Measurements from ENCODE around the gene SERPINA12. TPM values are rescaled to one million over a fixed set of nuclear protein-coding genes. Genes with fewer than 3 reads are reported as not detected.

SERPINA12 gene
- total and polyA plus RNA-seq, 2 experiments from 2014 or later: not detected

- TF ChIP-seq, protein P1, sequence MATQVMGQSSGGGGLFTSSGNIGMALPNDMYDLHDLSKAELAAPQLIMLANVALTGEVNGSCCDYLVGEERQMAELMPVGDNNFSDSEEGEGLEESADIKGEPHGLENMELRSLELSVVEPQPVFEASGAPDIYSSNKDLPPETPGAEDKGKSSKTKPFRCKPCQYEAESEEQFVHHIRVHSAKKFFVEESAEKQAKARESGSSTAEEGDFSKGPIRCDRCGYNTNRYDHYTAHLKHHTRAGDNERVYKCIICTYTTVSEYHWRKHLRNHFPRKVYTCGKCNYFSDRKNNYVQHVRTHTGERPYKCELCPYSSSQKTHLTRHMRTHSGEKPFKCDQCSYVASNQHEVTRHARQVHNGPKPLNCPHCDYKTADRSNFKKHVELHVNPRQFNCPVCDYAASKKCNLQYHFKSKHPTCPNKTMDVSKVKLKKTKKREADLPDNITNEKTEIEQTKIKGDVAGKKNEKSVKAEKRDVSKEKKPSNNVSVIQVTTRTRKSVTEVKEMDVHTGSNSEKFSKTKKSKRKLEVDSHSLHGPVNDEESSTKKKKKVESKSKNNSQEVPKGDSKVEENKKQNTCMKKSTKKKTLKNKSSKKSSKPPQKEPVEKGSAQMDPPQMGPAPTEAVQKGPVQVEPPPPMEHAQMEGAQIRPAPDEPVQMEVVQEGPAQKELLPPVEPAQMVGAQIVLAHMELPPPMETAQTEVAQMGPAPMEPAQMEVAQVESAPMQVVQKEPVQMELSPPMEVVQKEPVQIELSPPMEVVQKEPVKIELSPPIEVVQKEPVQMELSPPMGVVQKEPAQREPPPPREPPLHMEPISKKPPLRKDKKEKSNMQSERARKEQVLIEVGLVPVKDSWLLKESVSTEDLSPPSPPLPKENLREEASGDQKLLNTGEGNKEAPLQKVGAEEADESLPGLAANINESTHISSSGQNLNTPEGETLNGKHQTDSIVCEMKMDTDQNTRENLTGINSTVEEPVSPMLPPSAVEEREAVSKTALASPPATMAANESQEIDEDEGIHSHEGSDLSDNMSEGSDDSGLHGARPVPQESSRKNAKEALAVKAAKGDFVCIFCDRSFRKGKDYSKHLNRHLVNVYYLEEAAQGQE (IDR thresholded peaks at IDR 0.05; ENCODE audit: unreplicated experiment): no peak
- TF ChIP-seq, protein P2, sequence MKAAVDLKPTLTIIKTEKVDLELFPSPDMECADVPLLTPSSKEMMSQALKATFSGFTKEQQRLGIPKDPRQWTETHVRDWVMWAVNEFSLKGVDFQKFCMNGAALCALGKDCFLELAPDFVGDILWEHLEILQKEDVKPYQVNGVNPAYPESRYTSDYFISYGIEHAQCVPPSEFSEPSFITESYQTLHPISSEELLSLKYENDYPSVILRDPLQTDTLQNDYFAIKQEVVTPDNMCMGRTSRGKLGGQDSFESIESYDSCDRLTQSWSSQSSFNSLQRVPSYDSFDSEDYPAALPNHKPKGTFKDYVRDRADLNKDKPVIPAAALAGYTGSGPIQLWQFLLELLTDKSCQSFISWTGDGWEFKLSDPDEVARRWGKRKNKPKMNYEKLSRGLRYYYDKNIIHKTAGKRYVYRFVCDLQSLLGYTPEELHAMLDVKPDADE (IDR thresholded peaks at IDR 0.05): no peak
- TF ChIP-seq POLR2AphosphoS5 (IDR thresholded peaks at IDR 0.05; ENCODE audit: low read depth) (no peak), ZNF114 (CRISPR knock-in tag; IDR thresholded peaks at IDR 0.05) (no peak), JUNB (IDR thresholded peaks at IDR 0.05; ENCODE audit: unreplicated experiment) (no peak), NANOG (IDR thresholded peaks at IDR 0.05; ENCODE audit: borderline replicate concordance) (no peak), STAT1 (IDR thresholded peaks at IDR 0.05; ENCODE audit: unreplicated experiment) (no peak)
These were observed 38.5 kb upstream of the SERPINA12 start (continued) for GRCh38 chr14:94547726-94548125.

GRCh38 chr14:94547151-94547680 is 37.9 kb upstream of the SERPINA12 start:
- no peak overlapping the region for H3K4me3 ChIP-seq
- Mint-ChIP-seq H3K36me3 (ENCODE audit: low read depth) (no peaks in the 10 kb centered on the region), H3K4me3 (no peak overlapping the region), H3K4me1 (peaks cover 10% of the 10 kb centered on the region), H3K9me3 (no peaks in the 10 kb centered on the region), H3K27ac (no peak overlapping the region), H3K27me3 (ENCODE audit: insufficient read depth, low read depth, poor library complexity) (peaks cover 15% of the 10 kb centered on the region)
- no peaks in the 10 kb centered on the region for H3K9me2 ChIP-seq (ENCODE audit: insufficient read depth)
- no peaks in the 10 kb centered on the region for H3K27me3 ChIP-seq (ENCODE audit: insufficient read depth)
- no peaks in the 10 kb centered on the region for H3K79me2 ChIP-seq (replicated peaks; ENCODE audit: insufficient read depth)
- ATAC-seq (no peak), DNase-seq (ENCODE audit: low spot score) (no peak)
- no peaks in the 10 kb centered on the region for H4K20me1 ChIP-seq (replicated peaks; ENCODE audit: insufficient read depth)
- H3K27ac ChIP-seq (ENCODE audit: low read depth): no peak overlapping the region
- no peaks in the 10 kb centered on the region for H3F3A ChIP-seq (replicated peaks; ENCODE audit: low read depth)
- no peaks in the 10 kb centered on the region for H3K36me3 ChIP-seq (ENCODE audit: insufficient read depth)
- H3K4me2 ChIP-seq: no peak overlapping the region
- H2AFZ ChIP-seq: no peak overlapping the region
- peaks cover 7% of the 10 kb centered on the region; the same call in 1 of the 2 replicates for H3K4me1 ChIP-seq (ENCODE audit: insufficient read depth)
- TF ChIP-seq EZH2 (IDR thresholded peaks at IDR 0.05; ENCODE audit: low read depth, unreplicated experiment) (no peak), CREB1 (CRISPR knock-in tag; IDR thresholded peaks at IDR 0.05; ENCODE audit: low read depth) (no peak), NANOG (IDR thresholded peaks at IDR 0.05; ENCODE audit: borderline replicate concordance) (no peak), EZH2phosphoT487 (IDR thresholded peaks at IDR 0.05; ENCODE audit: unreplicated experiment) (no peak)
- TF ChIP-seq, protein P2 (IDR thresholded peaks at IDR 0.05): no peak
- TF ChIP-seq, protein P3, sequence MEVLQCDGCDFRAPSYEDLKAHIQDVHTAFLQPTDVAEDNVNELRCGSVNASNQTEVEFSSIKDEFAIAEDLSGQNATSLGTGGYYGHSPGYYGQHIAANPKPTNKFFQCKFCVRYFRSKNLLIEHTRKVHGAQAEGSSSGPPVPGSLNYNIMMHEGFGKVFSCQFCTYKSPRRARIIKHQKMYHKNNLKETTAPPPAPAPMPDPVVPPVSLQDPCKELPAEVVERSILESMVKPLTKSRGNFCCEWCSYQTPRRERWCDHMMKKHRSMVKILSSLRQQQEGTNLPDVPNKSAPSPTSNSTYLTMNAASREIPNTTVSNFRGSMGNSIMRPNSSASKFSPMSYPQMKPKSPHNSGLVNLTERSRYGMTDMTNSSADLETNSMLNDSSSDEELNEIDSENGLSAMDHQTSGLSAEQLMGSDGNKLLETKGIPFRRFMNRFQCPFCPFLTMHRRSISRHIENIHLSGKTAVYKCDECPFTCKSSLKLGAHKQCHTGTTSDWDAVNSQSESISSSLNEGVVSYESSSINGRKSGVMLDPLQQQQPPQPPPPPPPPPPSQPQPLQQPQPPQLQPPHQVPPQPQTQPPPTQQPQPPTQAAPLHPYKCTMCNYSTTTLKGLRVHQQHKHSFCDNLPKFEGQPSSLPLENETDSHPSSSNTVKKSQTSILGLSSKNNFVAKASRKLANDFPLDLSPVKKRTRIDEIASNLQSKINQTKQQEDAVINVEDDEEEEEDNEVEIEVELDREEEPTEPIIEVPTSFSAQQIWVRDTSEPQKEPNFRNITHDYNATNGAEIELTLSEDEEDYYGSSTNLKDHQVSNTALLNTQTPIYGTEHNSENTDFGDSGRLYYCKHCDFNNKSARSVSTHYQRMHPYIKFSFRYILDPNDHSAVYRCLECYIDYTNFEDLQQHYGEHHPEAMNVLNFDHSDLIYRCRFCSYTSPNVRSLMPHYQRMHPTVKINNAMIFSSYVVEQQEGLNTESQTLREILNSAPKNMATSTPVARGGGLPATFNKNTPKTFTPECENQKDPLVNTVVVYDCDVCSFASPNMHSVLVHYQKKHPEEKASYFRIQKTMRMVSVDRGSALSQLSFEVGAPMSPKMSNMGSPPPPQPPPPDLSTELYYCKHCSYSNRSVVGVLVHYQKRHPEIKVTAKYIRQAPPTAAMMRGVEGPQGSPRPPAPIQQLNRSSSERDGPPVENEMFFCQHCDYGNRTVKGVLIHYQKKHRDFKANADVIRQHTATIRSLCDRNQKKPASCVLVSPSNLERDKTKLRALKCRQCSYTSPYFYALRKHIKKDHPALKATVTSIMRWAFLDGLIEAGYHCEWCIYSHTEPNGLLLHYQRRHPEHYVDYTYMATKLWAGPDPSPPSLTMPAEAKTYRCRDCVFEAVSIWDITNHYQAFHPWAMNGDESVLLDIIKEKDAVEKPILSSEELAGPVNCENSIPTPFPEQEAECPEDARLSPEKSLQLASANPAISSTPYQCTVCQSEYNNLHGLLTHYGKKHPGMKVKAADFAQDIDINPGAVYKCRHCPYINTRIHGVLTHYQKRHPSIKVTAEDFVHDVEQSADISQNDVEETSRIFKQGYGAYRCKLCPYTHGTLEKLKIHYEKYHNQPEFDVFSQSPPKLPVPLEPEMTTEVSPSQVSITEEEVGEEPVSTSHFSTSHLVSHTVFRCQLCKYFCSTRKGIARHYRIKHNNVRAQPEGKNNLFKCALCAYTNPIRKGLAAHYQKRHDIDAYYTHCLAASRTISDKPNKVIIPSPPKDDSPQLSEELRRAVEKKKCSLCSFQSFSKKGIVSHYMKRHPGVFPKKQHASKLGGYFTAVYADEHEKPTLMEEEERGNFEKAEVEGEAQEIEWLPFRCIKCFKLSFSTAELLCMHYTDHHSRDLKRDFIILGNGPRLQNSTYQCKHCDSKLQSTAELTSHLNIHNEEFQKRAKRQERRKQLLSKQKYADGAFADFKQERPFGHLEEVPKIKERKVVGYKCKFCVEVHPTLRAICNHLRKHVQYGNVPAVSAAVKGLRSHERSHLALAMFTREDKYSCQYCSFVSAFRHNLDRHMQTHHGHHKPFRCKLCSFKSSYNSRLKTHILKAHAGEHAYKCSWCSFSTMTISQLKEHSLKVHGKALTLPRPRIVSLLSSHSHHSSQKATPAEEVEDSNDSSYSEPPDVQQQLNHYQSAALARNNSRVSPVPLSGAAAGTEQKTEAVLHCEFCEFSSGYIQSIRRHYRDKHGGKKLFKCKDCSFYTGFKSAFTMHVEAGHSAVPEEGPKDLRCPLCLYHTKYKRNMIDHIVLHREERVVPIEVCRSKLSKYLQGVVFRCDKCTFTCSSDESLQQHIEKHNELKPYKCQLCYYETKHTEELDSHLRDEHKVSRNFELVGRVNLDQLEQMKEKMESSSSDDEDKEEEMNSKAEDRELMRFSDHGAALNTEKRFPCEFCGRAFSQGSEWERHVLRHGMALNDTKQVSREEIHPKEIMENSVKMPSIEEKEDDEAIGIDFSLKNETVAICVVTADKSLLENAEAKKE (CRISPR knock-in tag; IDR thresholded peaks at IDR 0.05): no peak
